ENCODE data around the gene CCL8. TPM values are rescaled to one million over a fixed set of nuclear protein-coding genes. Genes with fewer than 3 reads are reported as not detected.

CCL8 gene
- total and polyA plus RNA-seq, 7 donors: 0.03 to 0.42 (median 0.09) TPM; not detected in 4

GRCh38 chr17:34370376-34370996, 51.3 kb downstream of the CCL8 start:
- H3K27ac ChIP-seq: no peak overlapping the region
- 78 to 86% (median 80%) methylated on average over 5 of the region's 5 CpGs for WGBS, 3 donors
- TF ChIP-seq, protein P1, sequence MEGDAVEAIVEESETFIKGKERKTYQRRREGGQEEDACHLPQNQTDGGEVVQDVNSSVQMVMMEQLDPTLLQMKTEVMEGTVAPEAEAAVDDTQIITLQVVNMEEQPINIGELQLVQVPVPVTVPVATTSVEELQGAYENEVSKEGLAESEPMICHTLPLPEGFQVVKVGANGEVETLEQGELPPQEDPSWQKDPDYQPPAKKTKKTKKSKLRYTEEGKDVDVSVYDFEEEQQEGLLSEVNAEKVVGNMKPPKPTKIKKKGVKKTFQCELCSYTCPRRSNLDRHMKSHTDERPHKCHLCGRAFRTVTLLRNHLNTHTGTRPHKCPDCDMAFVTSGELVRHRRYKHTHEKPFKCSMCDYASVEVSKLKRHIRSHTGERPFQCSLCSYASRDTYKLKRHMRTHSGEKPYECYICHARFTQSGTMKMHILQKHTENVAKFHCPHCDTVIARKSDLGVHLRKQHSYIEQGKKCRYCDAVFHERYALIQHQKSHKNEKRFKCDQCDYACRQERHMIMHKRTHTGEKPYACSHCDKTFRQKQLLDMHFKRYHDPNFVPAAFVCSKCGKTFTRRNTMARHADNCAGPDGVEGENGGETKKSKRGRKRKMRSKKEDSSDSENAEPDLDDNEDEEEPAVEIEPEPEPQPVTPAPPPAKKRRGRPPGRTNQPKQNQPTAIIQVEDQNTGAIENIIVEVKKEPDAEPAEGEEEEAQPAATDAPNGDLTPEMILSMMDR (IDR thresholded peaks at IDR 0.05): no peak
- no peak for DNase-seq
- no peaks in the 10 kb centered on the region for H3K9me3 ChIP-seq
- H3K4me3 ChIP-seq: no peak overlapping the region
- no peak for ATAC-seq
- intact Hi-C loops (cut with DNase I): no loop called here
- no peaks in the 10 kb centered on the region for H3K4me1 ChIP-seq
- H3K36me3 ChIP-seq (ENCODE audit: insufficient read depth in 1 of 2, low read depth in 1 of 2): no peaks in the 10 kb centered on the region
- H3K27me3 ChIP-seq (ENCODE audit: insufficient read depth in 3 of 3, low read length in 2 of 3): peaks cover 0 to 5% (median 0%) of the 10 kb centered on the region in 3 donors

DNA sequence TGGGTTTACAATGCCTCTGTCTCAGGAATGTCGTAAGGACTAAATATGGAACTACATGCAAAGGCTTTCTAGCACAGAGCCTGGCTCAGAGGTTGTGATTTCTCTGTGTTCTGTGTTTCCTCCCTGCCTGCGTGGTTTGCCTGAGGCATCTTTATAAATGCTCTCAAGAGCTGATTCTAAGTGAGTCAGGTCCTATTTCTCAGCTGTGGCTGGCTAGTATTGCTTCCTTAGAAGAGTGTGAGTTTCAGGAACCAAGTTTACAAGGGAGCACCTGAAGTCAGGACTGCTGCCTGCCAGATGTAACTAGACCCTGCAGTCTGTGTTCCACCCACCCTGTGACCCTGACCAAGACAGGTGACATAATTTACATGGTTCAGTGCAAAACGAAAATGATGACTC, 51.8 kb downstream of the CCL8 start:
- ATAC-seq (no peak), DNase-seq (no peak)
- Histone ChIP-seq H3K4me3 (no peak overlapping the region), H3K27me3 (ENCODE audit: insufficient read depth in 3 of 3, low read length in 2 of 3) (peaks cover 0 to 5% (median 0%) of the 10 kb centered on the region in 3 donors), H3K36me3 (ENCODE audit: insufficient read depth in 1 of 2, low read depth in 1 of 2) (no peaks in the 10 kb centered on the region), H3K27ac (no peak overlapping the region), H3K9me3 (no peaks in the 10 kb centered on the region), H3K4me1 (no peaks in the 10 kb centered on the region)
- TF ChIP-seq, protein P1 (IDR thresholded peaks at IDR 0.05): no peak
- intact Hi-C loops (cut with DNase I): no loop called here
- WGBS, 3 donors: 58 to 71% (median 61%) methylated on average over 3 of the region's 3 CpGs

Other genes with a start within 250 kb of the CCL8 start
- gene CCL2, start 64.2 kb upstream of the CCL8 start, total RNA-seq: 10 to 100 TPM in 2 of 4 donors, 1 to 10 TPM in 2; 5.0 to 28.3 (median 17.2) TPM
- 10 to 100 TPM in 1 of 3 donors, 1 to 10 TPM in 2; 7.2 to 12.8 (median 8.0) TPM for gene CCL2, start 64.2 kb upstream of the CCL8 start, polyA plus RNA-seq
- under 1 TPM in 2 of 4 donors, not detected in 2; 0.28 to 0.66 TPM for gene CCL7, start 49.2 kb upstream of the CCL8 start, total RNA-seq
- gene CCL7, start 49.2 kb upstream of the CCL8 start, polyA plus RNA-seq: 1 to 10 TPM in 1 of 3 donors, under 1 TPM in 1, not detected in 1; 0.05 to 2.7 TPM
- 1 to 10 TPM in 1 of 4 donors, under 1 TPM in 1, not detected in 2; 0.42 to 1.6 TPM for gene CCL11, start 33.7 kb upstream of the CCL8 start, total RNA-seq
- not detected for gene CCL11, start 33.7 kb upstream of the CCL8 start, polyA plus RNA-seq
- gene CCL13, start 37.0 kb downstream of the CCL8 start, total RNA-seq: 1 to 10 TPM in 1 of 4 donors, under 1 TPM in 1, not detected in 2; 0.73 to 1.2 TPM
- under 1 TPM; 0.10 to 0.27 (median 0.20) TPM for gene CCL13, start 37.0 kb downstream of the CCL8 start, polyA plus RNA-seq
- not detected for gene CCL1, start 43.8 kb downstream of the CCL8 start, total RNA-seq
- gene CCL1, start 43.8 kb downstream of the CCL8 start, polyA plus RNA-seq: not detected